ENCODE measurements around the gene MAST4. TPM values are rescaled to one million over a fixed set of nuclear protein-coding genes. Genes with fewer than 3 reads are reported as not detected.

MAST4 gene
- total and polyA plus RNA-seq, 2 of the 4 experiments (the other 2 are of a cell fraction), result 4.8 to 6.8 TPM

DNA sequence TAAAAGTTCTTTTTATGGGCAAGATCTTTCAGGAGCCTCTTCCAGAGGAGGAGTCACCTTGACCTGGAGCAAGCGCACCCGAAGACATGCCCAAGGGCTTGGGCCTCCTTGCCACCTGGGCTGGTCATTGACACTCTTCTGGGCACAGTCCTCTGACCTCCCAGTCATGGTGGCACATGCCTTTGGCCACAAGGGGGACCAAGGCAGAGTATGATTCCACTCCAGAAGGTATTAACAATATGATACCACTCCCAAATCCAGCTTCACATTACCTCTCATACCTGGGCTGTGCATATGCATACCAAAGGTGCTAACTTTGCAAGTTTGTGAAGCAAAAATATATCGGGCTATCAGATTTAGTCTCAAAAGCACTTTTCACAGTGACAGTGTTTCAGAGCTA lies 84.6 kb downstream of the MAST4 start:
- H3K9ac ChIP-seq (ENCODE audit: low read depth, low read length), result no peak overlapping the region
- ATAC-seq (ENCODE audit: low read depth), result no peak
- intact Hi-C loops (cut with micrococcal nuclease), result no loop called here

More for the DNA sequence above, 84.6 kb downstream of the MAST4 start:
- Histone ChIP-seq H3K4ac (ENCODE audit: low read depth, low read length) (no peak overlapping the region), H4K8ac (ENCODE audit: low read depth in 2 of 2, low read length in 2 of 2) (no peak overlapping the region), H3K9me3 (ENCODE audit: control insufficient read depth, insufficient read depth, low read length) (no peaks in the 10 kb centered on the region), H3K23ac (ENCODE audit: low read depth, low read length) (no peak overlapping the region), H3K9me1 (ENCODE audit: insufficient read depth, low read length) (no peaks in the 10 kb centered on the region), H3K14ac (replicated peaks; ENCODE audit: low read depth, low read length) (no peak overlapping the region), H2BK5ac (ENCODE audit: low read depth, low read length, poor library complexity, severe bottlenecking) (no peak overlapping the region), H3K36me3 (ENCODE audit: control insufficient read depth, insufficient read depth, low read length) (no peaks in the 10 kb centered on the region), H3K79me1 (ENCODE audit: low read depth in 1 of 2, low read length in 2 of 2) (no peaks in the 10 kb centered on the region), H2BK120ac (ENCODE audit: low read depth, low read length) (no peak overlapping the region), H4K91ac (ENCODE audit: insufficient read depth, low read depth, low read length) (no peak overlapping the region), H2AK5ac (ENCODE audit: low read depth, low read length) (no peak overlapping the region), H3K56ac (ENCODE audit: extremely low read depth, insufficient read depth, low read length) (no peak overlapping the region), H4K5ac (ENCODE audit: low read depth, low read length) (no peak overlapping the region), H3K27me3 (ENCODE audit: control insufficient read depth, insufficient read depth, low read length) (peaks cover 2% of the 10 kb centered on the region; the same call in 1 of the 2 replicates), H3K4me3 (ENCODE audit: insufficient read depth, low read depth, low read length) (no peak overlapping the region), H3K4me2 (ENCODE audit: low read depth, low read length) (no peak overlapping the region), H2AFZ (replicated peaks; ENCODE audit: low read length, poor library complexity) (no peak overlapping the region), H3K18ac (ENCODE audit: low read depth, low read length) (no peak overlapping the region), H4K20me1 (ENCODE audit: insufficient read depth, low read length) (no peaks in the 10 kb centered on the region), H3K27ac (ENCODE audit: insufficient read depth, low read length) (no peak overlapping the region), H3K4me1 (ENCODE audit: control insufficient read depth, insufficient read depth, low read length) (no peaks in the 10 kb centered on the region), H2AK9ac (replicated peaks; ENCODE audit: low read depth, low read length, poor library complexity) (no peak overlapping the region), H2BK20ac (ENCODE audit: low read depth, low read length) (no peak overlapping the region), H2BK15ac (ENCODE audit: low read depth, low read length) (no peak overlapping the region)
- dilution Hi-C loops (cut with HindIII; ENCODE audit: low sequenced_read_pairs, unreplicated experiment), result no loop called here
- TF ChIP-seq MXI1 (IDR thresholded peaks at IDR 0.05; ENCODE audit: borderline replicate concordance, low read depth, low read length) (no peak), POLR2A (IDR thresholded peaks at IDR 0.05; ENCODE audit: low read depth, low read length) (no peak), USF2 (IDR thresholded peaks at IDR 0.05; ENCODE audit: low read depth, low read length) (no peak), FOS (IDR thresholded peaks at IDR 0.05; ENCODE audit: low read depth, low read length) (no peak)
- in situ Hi-C loops (cut with MboI; ENCODE audit: low sequenced_read_pairs), result no loop called here
- ChIA-PET POLR2A (ENCODE audit: unreplicated experiment) (no interaction called here), CTCF (no interaction called here)
- WGBS, 2 experiments (ENCODE audit: extremely low coverage in 2 of 2, insufficient read length in 1 of 2), result 100% methylated on average over 1 of the region's 3 CpGs; no CpG with 5 or more reads in 1 of the 2 experiments
- no TSS peak for BruUV-seq (replicated peaks)
- no peak for DNase-seq

All from IMR-90 (cell line).